ENCODE results near the gene OR4M1.
"Not testable (repeated sequence)": the region's sequence is repeated elsewhere in the genome, so short reads cannot be mapped to it uniquely, and the experiment has no call there.

The OR4M1 gene

DNA sequence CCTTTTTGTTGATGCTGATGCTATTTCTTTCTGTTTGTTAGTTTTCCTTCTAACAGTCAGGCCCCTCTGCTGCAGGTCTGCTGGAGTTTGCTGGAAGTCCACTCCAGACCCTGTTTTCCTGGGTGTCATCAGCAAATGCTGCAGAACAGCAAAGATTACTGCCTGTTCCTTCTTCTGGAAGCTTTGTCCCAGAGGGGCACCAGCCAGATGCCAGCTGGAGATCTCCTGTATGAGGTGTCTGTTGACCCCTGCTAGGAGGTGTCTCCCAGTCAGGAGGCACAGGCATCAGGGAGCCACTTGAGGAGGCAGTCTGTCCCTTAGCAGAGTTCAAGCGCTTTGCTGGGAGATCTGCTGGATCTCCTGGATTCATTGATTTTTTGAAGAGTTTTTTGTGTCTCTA lies 46.6 kb downstream of the OR4M1 start:
- H3K4me2 ChIP-seq (ENCODE audit: low read length); H3K9me3 ChIP-seq (ENCODE audit: control insufficient read depth, insufficient read depth, low read length); H3K27ac ChIP-seq (ENCODE audit: low read depth, low read length); H3K9me2 ChIP-seq (replicated peaks; ENCODE audit: control insufficient read depth, low read length); H3K4me3 ChIP-seq (ENCODE audit: low read length); H3K4me1 ChIP-seq (ENCODE audit: control insufficient read depth, low read length); H3F3A ChIP-seq (ENCODE audit: control insufficient read depth, insufficient read depth); H4K20me1 ChIP-seq (ENCODE audit: control insufficient read depth, insufficient read depth, low read depth, low read length); H3K27me3 ChIP-seq (ENCODE audit: control insufficient read depth, low read length); H3K36me3 ChIP-seq (ENCODE audit: control insufficient read depth, low read length); H3K79me2 ChIP-seq (ENCODE audit: control insufficient read depth, low read length): not testable (repeated sequence)

GRCh38 chr14:19821016-19821415 lies 47.7 kb downstream of the OR4M1 start:
- not testable (repeated sequence) for H3K27ac ChIP-seq (ENCODE audit: low read depth, low read length); H4K20me1 ChIP-seq (ENCODE audit: control insufficient read depth, insufficient read depth, low read depth, low read length); H3K79me2 ChIP-seq (ENCODE audit: control insufficient read depth, low read length); H3K9me3 ChIP-seq (ENCODE audit: control insufficient read depth, insufficient read depth, low read length); H3K4me2 ChIP-seq (ENCODE audit: low read length); H3F3A ChIP-seq (ENCODE audit: control insufficient read depth, insufficient read depth); H3K4me1 ChIP-seq (ENCODE audit: control insufficient read depth, low read length); H3K36me3 ChIP-seq (ENCODE audit: control insufficient read depth, low read length); H3K27me3 ChIP-seq (ENCODE audit: control insufficient read depth, low read length); H3K9me2 ChIP-seq (replicated peaks; ENCODE audit: control insufficient read depth, low read length); H3K4me3 ChIP-seq (ENCODE audit: low read length)

GRCh38 chr14:19823178-19823577 lies 49.9 kb downstream of the OR4M1 start:
- Histone ChIP-seq H3K9me3 (ENCODE audit: control insufficient read depth, insufficient read depth, low read length) (peaks cover 3% of the 10 kb centered on the region; the same call in 1 of the 2 replicates), H4K20me1 (ENCODE audit: control insufficient read depth, insufficient read depth, low read depth, low read length) (no peaks in the 10 kb centered on the region), H3K4me2 (ENCODE audit: low read length) (no peak overlapping the region), H3K27me3 (ENCODE audit: control insufficient read depth, low read length) (no peaks in the 10 kb centered on the region), H3K4me1 (ENCODE audit: control insufficient read depth, low read length) (no peaks in the 10 kb centered on the region), H3K36me3 (ENCODE audit: control insufficient read depth, low read length) (no peaks in the 10 kb centered on the region), H3K9me2 (replicated peaks; ENCODE audit: control insufficient read depth, low read length) (no peaks in the 10 kb centered on the region), H3K4me3 (ENCODE audit: low read length) (no peak overlapping the region), H3K79me2 (ENCODE audit: control insufficient read depth, low read length) (no peaks in the 10 kb centered on the region), H3K27ac (ENCODE audit: low read depth, low read length) (no peak overlapping the region), H3F3A (ENCODE audit: control insufficient read depth, insufficient read depth) (no peaks in the 10 kb centered on the region)
- TF ChIP-seq CTCF (IDR thresholded peaks at IDR 0.05; ENCODE audit: low read depth, low read length, poor library complexity, severe bottlenecking) (no peak), EZH2phosphoT487 (IDR thresholded peaks at IDR 0.05; ENCODE audit: borderline replicate concordance, low read length) (no peak)

DNA sequence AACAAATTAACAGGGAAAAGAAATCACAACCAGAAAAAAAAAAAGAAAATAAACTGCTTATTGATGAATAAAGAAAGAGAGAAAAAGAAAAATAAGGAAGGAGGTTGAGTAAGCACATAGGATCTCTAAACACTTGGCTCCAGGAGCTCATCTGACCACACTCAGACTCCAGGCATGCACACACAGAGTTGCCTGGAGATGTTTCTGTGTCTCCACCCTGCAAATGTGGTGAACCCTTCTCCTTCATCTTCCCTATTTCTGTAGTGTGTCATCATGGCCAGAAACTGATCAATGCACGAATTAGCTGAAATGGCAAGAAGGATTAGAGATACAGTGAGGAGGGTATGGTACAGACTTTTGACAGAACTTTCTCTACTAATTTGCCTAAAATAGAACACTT lies 50.5 kb downstream of the OR4M1 start:
- H4K20me1 ChIP-seq (ENCODE audit: control insufficient read depth, insufficient read depth, low read depth, low read length) = no peaks in the 10 kb centered on the region
- no peaks in the 10 kb centered on the region for H3F3A ChIP-seq (ENCODE audit: control insufficient read depth, insufficient read depth)
- H3K9me3 ChIP-seq (ENCODE audit: control insufficient read depth, insufficient read depth, low read length) = peaks cover 3% of the 10 kb centered on the region; the same call in 1 of the 2 replicates
- no peaks in the 10 kb centered on the region for H3K36me3 ChIP-seq (ENCODE audit: control insufficient read depth, low read length)
- TF ChIP-seq EZH2phosphoT487 (IDR thresholded peaks at IDR 0.05; ENCODE audit: borderline replicate concordance, low read length) (no peak), CTCF (IDR thresholded peaks at IDR 0.05; ENCODE audit: low read depth, low read length, poor library complexity, severe bottlenecking) (no peak)
- no peak overlapping the region for H3K4me3 ChIP-seq (ENCODE audit: low read length)
- H3K4me2 ChIP-seq (ENCODE audit: low read length) = no peak overlapping the region
- H3K9me2 ChIP-seq (replicated peaks; ENCODE audit: control insufficient read depth, low read length) = no peaks in the 10 kb centered on the region
- H3K27me3 ChIP-seq (ENCODE audit: control insufficient read depth, low read length) = no peaks in the 10 kb centered on the region
- H3K4me1 ChIP-seq (ENCODE audit: control insufficient read depth, low read length) = no peaks in the 10 kb centered on the region
- H3K79me2 ChIP-seq (ENCODE audit: control insufficient read depth, low read length) = no peaks in the 10 kb centered on the region
- no peak overlapping the region for H3K27ac ChIP-seq (ENCODE audit: low read depth, low read length)

- H3K9me3 ChIP-seq (ENCODE audit: control insufficient read depth, insufficient read depth, low read length); H3K9me2 ChIP-seq (replicated peaks; ENCODE audit: control insufficient read depth, low read length); H4K20me1 ChIP-seq (ENCODE audit: control insufficient read depth, insufficient read depth, low read depth, low read length); H3K4me2 ChIP-seq (ENCODE audit: low read length); H3K27me3 ChIP-seq (ENCODE audit: control insufficient read depth, low read length); H3K79me2 ChIP-seq (ENCODE audit: control insufficient read depth, low read length); H3K4me1 ChIP-seq (ENCODE audit: control insufficient read depth, low read length); H3K4me3 ChIP-seq (ENCODE audit: low read length); H3F3A ChIP-seq (ENCODE audit: control insufficient read depth, insufficient read depth); H3K36me3 ChIP-seq (ENCODE audit: control insufficient read depth, low read length); H3K27ac ChIP-seq (ENCODE audit: low read depth, low read length): not testable (repeated sequence)
These were observed 54.4 kb downstream of the OR4M1 start for GRCh38 chr14:19827626-19828244.
